ENCODE results near the gene PRX. TPM values are rescaled to one million over a fixed set of nuclear protein-coding genes. Genes with fewer than 3 reads are reported as not detected.

PRX gene
- total RNA-seq, 1 donor from 2014 or later = 3.3 TPM

- no peaks in the 10 kb centered on the region for H3K27me3 ChIP-seq
- TF ChIP-seq CTCF (IDR thresholded peaks at IDR 0.05) = no peak
- intact Hi-C loops (cut with DNase I) = no loop called here
- no peaks in the 10 kb centered on the region for H3K36me3 ChIP-seq
- DNase-seq (ENCODE audit: low spot score in 2 of 2) = no peak
- H3K4me3 ChIP-seq = no peak within 1 kb of the TSS
- no peak within 1 kb of the TSS for H3K27ac ChIP-seq
- no peaks in the 10 kb centered on the region for H3K4me1 ChIP-seq
- H3K9me3 ChIP-seq = no peaks in the 10 kb centered on the region
Observed at GRCh38 chr19:40390084-40390742, 23.0 kb downstream of the PRX start, which contains the start of gene HIPK4. HIPK4 (minus strand) TSS chr19:40390181; CDS start chr19:40389902, 279 bp downstream.

GRCh38 chr19:40389404-40390083 is 23.6 kb downstream of the PRX start:
- Histone ChIP-seq H3K4me1 (no peaks in the 10 kb centered on the region), H3K4me3 (no peak overlapping the region), H3K27ac (no peak overlapping the region), H3K36me3 (no peaks in the 10 kb centered on the region), H3K27me3 (no peaks in the 10 kb centered on the region), H3K9me3 (no peaks in the 10 kb centered on the region)
- intact Hi-C loops (cut with DNase I) = no loop called here
- no peak for TF ChIP-seq CTCF (IDR thresholded peaks at IDR 0.05)
- no peak for DNase-seq (ENCODE audit: low spot score in 2 of 2)

- Histone ChIP-seq H3K27ac (no peak overlapping the region), H3K36me3 (no peaks in the 10 kb centered on the region), H3K4me1 (no peaks in the 10 kb centered on the region), H3K4me3 (no peak overlapping the region), H3K27me3 (no peaks in the 10 kb centered on the region), H3K9me3 (no peaks in the 10 kb centered on the region)
- TF ChIP-seq CTCF (IDR thresholded peaks at IDR 0.05) = no peak
- intact Hi-C loops (cut with DNase I) = no loop called here
- no peak for DNase-seq (ENCODE audit: low spot score in 2 of 2)
Observed at GRCh38 chr19:40388481-40388880, 24.7 kb downstream of the PRX start.

GRCh38 chr19:40387155-40387554 is 26.0 kb downstream of the PRX start:
- intact Hi-C loops (cut with DNase I) = no loop called here
- Histone ChIP-seq H3K27me3 (no peaks in the 10 kb centered on the region), H3K9me3 (no peaks in the 10 kb centered on the region), H3K36me3 (no peaks in the 10 kb centered on the region), H3K27ac (no peak overlapping the region), H3K4me1 (no peaks in the 10 kb centered on the region), H3K4me3 (no peak overlapping the region)
- TF ChIP-seq CTCF (IDR thresholded peaks at IDR 0.05) = no peak
- no peak for DNase-seq (ENCODE audit: low spot score in 2 of 2)

- Histone ChIP-seq H3K36me3 (peaks cover 12 to 13% of the 10 kb centered on the region in 2 donors), H3K9me3 (no peaks in the 10 kb centered on the region), H3K27ac (no peak overlapping the region), H3K4me3 (no peak overlapping the region), H3K4me1 (no peaks in the 10 kb centered on the region), H3K27me3 (no peaks in the 10 kb centered on the region)
- DNase-seq (ENCODE audit: low spot score in 2 of 2) = no peak
- intact Hi-C loops (cut with DNase I) = no loop called here
- TF ChIP-seq CTCF (IDR thresholded peaks at IDR 0.05) = no peak
Observed at GRCh38 chr19:40383668-40384248, 29.4 kb downstream of the PRX start.

All from ascending aorta (tissue), 2 donors.